ENCODE data around the gene MEF2D.

The MEF2D gene

DNA sequence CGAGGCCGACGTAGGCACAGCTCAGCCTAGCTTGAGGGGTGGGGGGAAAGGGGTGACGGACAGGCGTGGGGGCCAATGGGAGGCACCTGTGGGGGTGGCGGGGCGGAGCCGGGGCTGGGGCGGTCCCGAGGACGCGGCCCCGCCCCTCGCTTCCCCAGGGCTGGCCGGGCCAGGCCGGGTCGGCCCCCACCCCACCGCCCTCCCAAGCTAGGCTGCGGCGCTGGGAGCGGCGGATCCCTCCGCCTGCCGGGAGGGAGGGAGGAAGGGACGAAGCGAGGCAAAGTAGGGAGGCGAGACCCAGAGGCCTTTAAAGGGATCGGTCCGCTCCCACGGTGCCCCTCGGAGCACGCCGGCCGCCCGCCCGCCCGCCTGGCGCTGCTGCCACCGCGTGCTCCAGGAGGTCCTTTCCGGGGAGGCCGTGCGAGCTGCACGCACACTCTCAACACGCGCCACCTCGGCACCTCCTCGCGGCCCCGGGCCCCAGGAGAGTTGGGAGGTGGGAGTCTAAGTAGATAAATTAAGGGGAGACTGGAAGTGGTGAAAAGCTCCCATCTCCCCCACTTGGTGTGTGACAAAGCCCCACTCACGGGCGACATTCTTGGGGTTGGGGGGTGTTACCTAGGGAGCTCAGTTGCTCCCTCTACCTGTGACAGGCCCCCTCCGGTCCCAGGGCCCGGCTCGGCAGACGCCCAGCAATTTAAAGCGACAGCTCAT, 375 bp upstream of the MEF2D start:
- DNase-seq (ENCODE audit: low read depth): peak; percentile 90

GRCh38 chr1:156499842-156500542, 583 bp downstream of the MEF2D start:
- DNase-seq (ENCODE audit: low read depth): no peak

GRCh38 chr1:156499194-156499841, 1.3 kb downstream of the MEF2D start:
- no peak for DNase-seq (ENCODE audit: low read depth)

- DNase-seq (ENCODE audit: low read depth): no peak
Observed at GRCh38 chr1:156498432-156499193, 2.0 kb downstream of the MEF2D start.

- no peak for DNase-seq (ENCODE audit: low read depth)
Observed at GRCh38 chr1:156497743-156498431, 2.7 kb downstream of the MEF2D start.

GRCh38 chr1:156497078-156497742, 3.4 kb downstream of the MEF2D start:
- DNase-seq (ENCODE audit: low read depth): no peak

DNA sequence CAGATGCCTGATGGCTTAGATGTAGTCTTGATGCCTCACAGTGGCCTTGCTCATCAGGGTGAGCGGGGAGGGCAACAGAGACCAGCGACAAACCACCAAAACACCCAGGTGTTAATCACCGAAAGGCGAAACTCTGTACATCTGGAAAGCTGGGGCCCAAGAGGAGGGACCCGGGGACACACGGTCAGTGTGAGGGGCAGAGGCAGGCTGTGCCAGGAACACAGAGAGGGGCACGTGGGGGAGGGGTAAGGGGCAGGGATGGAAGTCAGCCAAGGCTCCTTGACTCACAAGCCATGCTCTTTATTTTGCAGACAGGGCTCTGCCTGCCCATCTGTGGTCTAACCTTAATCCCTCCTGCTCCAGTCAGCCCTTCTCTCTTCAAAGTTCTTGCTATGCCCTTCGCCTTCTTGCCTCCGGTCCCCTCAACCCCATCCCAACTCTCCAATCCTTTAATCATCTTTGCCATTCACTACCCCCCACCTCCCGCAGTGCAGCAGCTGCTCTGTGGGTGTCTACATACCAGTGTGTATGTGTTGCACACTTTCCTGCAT, 4.3 kb downstream of the MEF2D start:
- no peak for DNase-seq (ENCODE audit: low read depth)

GRCh38 chr1:156495401-156496140, 5.0 kb downstream of the MEF2D start:
- no peak for DNase-seq (ENCODE audit: low read depth)

DNA sequence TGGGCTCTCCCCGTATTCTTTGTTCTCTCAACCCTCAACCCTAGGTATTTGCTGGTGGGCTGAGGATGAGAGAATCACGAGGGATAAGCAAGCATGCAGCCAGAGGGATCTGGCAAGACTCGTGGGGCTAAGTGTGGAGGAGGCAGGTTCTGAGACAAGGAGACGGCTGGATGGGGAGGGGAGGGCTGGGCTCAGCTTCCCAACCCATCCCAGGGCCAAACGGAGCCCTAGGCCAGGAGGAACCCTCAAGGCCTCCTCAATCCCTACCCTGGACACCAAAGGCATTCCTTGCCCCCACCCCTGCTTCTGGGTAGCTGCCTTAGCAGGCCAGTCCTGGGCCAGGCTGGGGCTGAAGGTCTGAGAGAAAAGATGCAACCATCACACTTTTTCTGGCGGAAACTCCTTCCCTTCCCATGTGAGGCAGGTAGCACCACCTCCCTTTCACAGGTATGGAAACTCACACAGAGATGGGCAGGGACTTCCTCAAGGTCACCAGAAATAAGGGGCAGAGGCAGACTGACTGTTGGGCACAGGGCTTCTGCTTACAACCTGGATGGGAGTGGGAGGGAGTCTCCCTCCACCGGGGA, 6.2 kb downstream of the MEF2D start:
- no peak for DNase-seq (ENCODE audit: low read depth)

- DNase-seq (ENCODE audit: low read depth): no peak
Observed at GRCh38 chr1:156493742-156494141, 6.8 kb downstream of the MEF2D start.

DNA sequence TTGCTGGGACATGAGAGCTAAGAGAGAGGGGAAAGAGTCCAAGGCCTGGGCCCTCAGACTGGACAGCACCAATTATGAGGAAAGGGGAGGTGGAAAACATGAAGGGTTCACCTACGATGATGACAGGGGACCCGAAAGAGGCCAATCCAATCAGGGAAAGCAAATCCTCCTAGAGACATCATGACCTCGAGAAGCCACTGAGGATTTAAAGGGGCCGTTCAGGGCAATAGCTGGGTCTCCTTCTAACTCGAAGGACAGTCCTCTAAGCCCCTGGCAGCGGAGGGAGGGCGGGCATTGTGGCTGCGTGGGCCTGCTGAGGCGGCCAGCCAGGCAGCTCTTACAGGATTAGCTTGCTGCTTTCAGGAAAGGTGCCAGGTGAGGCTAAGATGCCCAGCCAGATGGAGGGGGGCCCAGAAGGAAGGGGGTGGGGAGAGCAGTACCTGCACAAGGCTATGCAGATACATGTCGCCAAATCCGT, 7.4 kb downstream of the MEF2D start:
- DNase-seq (ENCODE audit: low read depth): no peak

- no peak for DNase-seq (ENCODE audit: low read depth)
Observed at GRCh38 chr1:156492591-156493080, 7.9 kb downstream of the MEF2D start.

GRCh38 chr1:156492013-156492590, 8.5 kb downstream of the MEF2D start:
- no peak for DNase-seq (ENCODE audit: low read depth)

- no peak for DNase-seq (ENCODE audit: low read depth)
Observed at GRCh38 chr1:156491151-156491949, 9.2 kb downstream of the MEF2D start.

GRCh38 chr1:156490401-156491032, 10.1 kb downstream of the MEF2D start:
- DNase-seq (ENCODE audit: low read depth): no peak

GRCh38 chr1:156489935-156490293, 10.7 kb downstream of the MEF2D start:
- no peak for DNase-seq (ENCODE audit: low read depth)

- peak; percentile 47 for DNase-seq (ENCODE audit: low read depth)
Observed at GRCh38 chr1:156489166-156489934, 11.2 kb downstream of the MEF2D start.

All from stimulated activated CD8-positive, alpha-beta memory T cell treated with anti-CD3 and anti-CD28 coated beads, Interleukin-12 subunit alpha, Interleukin-12 subunit beta, amount 100 ng/mL, for 4 hours (primary cell).